Stimulated activated CD4-positive, alpha-beta T cell treated with anti-CD3 and anti-CD28 coated beads, Interleukin-4, amount 100 ng/mL, for 4 hours (primary cell): ENCODE data around the gene SLC16A8.
A peak's percentile ranks its signal among the peaks of the same experiment; 100 is the strongest.

Experiments used
- DNase-seq, 2 experiments: peaks; one replicate each; pipeline ENCODE4 v3.0.0-alpha.2; 2020

Gene SLC16A8

DNA sequence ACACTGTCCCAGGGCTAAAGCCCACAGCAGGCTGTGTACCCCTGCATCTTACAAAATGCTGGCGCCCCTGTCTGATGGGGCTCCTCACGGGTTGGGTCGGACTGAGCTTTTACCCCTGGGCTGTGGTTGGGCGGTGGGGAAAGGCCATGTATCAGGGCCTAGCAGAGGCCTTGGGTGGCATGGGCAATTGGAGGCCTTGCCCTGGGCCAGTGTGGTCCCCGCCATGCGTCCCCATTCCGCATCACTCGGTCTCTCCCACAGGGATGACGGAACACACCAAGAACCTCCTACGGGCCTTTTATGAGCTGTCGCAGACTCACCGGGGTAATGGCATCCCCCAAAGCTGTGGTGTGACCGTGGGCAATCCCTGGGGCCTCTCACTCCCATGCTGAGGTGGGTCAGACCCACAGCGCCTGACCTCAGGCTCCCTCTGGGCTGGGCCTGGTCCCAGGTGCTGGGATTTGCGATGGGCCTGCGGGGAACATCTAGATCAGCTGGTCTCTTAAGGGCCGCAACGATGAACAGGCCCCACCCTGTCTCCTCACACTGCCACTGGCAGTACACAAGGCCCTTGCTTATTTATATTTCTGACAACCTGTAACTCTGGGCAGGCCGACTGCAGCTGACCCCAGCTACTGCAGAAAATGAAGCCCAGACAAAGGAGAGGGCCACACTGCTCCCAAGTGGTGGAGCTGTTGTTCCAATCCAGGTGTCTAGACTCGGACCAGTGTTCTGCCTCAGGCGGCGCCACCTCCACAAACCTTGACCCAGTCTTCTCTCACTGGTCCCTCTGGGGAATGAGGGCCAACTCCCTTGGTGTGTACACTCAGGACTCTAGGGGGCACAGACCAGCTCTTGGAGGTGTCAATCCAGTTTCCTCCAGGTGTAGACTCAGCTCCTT, 12.3 kb downstream of the SLC16A8 start:
- no peak for DNase-seq

DNA sequence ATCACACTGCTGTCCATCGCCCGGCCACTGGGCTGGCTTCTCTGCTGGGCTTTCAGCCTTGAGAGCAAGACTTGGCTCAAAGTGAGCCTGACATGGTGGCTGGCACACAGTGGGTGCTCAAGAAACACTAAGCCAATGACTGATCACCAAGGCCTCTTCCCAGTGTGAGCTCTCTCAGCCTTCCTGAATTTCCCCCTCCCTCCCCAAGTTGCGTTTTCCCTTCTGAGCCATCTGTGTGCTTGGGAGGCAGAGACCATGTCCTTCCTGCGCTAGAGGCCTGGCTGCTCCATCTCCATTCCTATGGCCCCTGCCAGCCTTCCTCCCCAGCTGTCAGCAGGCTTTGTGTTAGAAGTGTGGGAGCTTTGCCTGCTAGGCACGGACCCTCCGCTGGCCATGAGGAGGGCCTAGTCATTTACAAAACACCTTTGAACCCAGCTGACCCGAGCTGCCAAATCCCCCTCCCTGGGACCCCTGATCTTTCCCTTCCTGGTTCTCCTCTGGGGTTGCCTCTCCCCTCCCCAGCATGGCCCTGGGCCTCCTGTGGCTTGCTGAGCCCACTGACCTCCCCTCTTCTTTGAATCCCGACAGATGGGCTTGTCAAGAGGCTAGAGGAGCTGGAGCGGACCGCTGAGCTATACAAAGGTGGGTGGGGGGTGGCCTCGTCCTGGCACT, 13.6 kb downstream of the SLC16A8 start:
- DNase-seq = no peak

DNA sequence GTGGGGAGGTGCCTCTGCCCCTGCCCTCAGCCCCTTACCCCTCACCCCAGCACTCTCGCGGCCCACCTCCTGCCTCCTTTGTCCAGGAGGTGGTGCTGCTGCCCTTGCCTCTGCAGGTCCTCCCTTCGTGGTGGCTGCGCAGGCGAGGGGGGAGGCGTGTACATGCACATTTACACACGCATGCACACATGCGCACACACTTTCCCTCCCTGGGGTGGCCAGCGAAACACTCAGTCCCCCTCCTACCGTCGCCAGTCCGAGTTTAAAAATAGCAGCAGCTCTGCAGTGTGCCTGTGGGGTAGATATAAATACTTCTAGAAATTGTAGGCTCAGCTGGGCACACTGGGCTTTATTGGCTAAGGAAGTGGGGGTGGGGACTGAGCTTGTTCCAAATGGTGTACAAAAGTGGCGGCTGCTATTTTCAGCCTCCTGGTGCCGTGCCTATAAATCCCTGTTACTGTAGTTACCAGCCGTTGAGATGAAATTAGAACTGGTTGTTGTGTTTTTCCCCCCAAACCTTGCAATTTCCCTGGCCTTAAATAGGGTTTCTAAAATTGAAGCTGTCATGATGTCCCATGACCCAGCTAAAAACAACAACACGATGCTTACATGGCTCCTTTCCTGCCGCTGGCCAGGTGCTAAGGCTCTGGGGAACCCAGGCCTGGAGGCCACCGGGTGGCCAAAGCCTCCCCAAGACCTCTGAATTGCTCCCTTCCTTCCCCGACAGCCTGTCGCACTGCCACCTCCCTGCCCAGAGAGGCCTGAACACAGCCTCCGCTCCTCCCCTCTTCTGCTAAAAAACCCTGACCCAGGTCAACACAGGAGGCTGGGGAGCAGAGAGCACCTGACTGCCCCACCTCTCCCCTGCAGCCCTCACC, 14.4 kb downstream of the SLC16A8 start:
- DNase-seq = no peak

DNA sequence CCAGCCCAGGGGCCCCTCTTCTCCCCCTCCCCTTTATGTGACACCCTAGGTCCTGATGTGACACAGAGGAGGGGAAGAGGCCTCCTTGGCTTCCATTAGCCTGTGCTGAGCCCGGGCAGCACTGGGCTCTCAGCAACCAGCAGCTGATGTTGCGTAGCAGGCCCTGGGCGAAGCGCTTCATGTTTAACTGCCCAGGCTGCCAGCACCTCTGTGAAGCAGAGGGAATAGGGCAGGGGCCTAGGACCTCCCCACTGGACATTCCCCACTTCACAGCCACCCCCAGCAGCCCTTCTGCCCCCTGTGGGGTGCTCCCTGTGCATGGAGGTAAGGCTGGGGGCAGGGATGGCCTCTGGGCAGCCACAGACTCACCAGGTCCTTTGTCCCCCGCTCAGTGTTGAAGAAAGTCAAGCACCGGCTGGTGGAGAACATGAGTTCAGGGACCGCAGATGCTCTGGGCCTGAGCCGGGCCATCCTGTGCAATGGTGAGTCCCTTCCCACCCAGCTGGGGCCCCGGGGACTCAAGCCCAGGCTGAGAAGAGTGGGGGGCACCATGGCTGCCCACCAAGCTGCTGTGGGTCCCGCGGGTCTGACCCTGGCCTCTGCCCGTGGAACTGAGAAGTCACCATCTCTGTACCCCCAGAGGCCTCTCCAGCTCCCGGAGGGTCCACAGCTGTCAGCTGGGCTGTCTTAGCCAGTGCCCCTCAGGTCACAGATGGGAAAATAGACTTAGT, 15.2 kb downstream of the SLC16A8 start:
- no peak for DNase-seq

DNA sequence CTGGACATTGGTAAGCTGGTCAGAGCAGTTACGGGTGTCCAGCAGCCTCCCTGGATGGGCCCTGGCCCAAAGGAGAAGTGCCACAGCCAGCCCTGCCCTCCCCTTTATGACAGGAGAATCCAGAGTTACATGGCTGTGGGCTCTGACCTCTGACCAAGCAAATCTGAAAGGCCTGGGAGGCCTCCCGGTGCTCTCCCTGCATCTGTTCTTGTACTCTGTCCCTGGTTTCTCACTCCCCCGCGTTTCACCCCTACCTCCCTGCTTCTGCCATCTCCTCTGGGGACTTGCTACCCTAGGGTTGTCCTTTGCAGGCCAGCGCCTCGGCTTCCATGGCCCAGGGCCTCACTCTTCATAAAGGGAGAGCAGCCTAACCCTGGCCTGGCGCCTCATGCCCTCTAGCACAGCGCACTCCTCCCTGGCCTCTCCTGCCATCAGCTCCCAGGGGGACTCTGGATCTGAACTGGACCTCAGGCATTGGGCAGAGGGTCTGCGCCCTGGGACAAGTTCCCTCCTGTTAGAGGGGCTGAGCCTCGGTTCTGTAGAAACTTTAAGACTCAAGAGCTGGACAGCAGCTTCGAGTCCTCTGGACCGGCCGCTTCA, 16.1 kb downstream of the SLC16A8 start:
- no peak for DNase-seq

DNA sequence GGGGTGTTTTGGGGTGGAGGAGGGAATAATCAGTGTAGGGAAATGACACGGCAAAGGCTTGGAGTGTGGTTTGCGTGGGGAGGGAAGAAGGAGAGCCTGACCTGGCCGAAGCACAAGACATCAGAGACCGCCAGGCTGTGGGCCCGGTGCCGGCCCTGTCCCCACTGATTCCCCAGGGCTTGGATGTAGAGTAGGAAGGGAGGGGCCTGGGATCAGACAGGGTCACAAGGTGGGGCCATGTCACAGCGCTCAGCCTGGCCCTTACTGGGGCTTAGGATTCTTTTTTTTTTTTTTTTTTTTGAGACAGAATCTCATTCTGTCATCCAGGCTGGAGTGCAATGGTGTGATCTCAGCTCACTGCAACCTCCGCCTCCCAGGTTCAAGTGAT, 17.0 kb downstream of the SLC16A8 start:
- DNase-seq = no peak

DNA sequence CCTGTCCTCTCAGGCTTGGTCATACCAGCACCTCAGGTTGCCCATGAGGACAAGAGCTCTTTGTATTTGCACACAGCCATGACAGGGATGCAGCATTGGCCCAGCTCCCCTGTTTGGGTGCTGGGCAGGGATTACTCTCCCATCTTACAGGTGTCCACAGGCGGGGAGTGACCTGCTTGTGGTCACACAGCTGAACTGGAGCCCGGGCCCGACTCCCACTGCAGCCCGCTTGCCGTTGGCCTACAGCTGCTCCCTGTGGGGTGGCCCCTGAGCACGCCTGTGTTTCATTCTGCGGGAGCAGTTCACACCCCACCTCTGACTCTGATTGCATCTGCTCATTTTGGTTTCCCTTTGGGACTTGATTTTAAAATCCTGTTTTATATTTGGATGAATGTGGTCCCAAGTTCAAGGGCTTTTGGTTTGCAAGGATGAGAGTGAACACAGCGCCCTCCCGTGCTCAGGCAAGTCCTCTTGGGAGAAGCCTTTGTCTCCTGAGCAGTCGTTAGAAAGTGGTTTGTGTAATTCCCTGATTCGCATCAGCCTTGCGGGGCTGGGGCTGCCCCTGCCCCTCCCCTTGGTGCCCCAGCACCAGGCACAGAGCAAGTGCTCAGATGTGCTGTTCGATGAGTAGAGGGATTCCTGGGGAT, 17.5 kb downstream of the SLC16A8 start:
- no peak for DNase-seq

DNA sequence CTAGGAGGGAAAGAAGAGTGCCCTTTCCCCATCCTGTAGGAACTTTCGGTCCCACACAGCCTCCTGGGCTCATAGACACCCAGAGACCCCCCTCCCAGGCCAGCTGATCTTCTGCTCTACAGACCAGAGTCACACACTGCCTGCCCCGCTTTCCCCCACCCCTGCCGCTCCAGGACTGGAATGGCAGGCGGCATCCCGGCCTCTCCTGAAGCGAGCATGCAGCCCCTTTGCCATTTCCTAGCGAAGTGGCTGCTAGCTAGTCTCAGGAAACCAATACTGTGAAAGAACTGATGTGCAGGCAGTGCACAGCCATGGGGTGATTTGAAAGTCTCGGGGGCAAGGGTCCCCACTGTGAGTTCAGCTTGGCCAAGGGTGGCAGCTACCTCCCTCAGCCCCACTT, 18.4 kb downstream of the SLC16A8 start:
- no peak for DNase-seq

DNA sequence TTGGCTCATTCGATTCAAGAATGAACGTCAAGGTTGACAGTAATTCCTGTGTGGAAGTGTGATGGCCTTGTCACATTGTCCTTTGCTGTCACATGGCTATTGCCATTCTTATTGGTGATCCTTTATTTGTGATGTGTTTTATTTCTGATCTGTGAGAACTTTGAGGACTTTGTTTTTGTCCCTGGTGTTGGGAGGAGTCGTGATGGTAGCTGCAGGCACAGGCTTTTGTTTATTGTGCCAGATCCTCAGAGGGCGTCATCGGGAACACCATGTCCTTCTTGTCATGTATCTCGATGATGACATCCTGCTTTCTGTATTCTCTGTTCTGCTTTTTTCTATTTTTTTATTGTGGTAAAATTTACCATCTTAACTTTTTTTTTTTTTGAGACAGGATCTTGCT, 21.2 kb downstream of the SLC16A8 start:
- DNase-seq = no peak

DNA sequence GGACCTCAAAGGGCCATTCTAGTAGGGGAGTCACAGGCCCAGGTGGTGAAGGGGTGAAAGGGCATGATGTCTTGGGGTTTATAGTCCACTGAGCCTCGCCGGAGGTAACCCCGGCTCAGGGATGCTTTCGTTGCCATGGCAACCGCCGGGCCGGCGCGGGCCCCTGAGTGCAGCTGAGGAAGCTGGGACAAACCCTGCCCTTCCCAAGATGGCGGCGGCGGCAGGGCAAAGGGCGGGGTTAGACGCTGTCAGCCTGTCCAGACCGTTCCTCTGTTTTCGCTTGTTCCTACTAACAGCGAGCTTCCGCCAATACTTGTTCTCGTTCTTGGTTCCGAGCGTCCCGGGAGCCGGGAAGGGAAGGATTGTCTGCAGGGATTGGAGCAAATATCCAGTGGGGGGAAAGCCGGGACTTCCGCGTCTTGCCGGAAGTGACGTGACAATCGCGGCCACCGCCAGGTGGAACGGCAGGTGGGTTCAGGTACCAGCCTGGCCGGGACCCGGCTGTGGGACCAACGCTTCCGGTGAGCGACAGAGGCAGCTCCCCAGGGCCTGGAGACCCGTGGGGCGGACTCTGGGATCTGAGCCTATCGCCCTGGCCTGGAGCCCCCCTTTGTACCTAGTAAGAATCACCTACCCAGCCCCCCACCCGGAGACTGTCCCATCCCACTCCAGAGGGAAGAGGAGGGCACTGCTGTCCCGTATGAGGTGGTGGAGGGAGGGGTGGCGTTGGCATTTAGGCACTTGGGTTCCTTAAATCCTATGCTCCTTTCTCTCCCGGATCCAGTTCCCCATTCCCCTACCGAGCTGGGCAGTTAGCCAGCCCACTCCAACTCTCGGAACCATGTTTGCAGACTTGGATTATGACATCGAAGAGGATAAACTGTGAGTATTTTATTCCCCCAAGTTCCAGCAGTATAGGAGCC, 26.8 kb downstream of the SLC16A8 start, which contains the start of gene PICK1:
Gene PICK1, plus strand, starts transcription at position 436 of the 923 bp plus-strand sequence. Its CDS starts 406 bp downstream, at position 842.
- peak; percentile 75 to 77 for DNase-seq

DNA sequence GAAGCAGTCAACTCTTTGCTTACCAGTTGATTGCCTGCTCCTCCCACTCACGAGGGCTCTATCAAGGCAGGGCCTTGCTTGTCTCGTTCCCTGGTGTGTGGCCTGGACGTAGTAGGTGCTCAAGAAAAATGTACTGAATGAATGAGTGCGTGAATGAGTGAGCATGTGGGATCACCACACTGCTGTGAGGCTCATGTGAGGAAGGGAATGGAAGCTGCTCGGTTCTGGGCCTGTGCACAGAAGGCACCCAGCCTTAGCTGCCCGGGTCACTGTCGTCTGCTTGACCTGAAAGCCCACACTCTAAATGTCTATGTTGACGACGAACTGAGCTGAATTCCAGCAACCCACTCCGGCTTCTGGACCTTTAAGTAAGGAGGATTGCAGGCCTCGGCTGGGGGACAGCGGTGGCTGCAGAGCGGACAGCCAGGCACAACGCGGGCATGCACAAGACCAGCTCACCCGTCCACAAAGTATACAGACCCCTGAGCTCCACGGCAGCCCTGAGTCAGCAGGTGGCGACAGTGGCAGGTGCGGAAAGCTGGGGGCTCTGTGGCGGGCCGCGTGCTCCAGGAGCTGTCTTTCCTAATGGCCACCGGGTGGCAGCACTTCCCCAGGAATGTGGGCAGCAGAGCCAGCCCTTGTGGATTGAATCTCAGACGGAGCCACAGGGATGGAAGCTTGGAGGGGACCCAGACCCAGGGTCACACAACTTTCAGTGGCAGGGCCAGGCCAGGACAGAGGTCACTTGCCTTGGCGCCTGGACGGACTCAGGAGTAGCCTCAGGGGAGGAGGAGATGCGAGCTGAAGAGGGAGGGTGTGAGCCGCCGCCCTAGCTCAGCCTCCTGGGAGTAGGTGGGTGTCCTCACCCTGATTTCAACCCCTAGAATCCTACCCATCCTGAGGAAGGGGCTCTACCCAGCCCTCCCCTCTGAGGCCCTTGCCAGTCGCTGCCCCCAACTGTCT, 31.8 kb downstream of the SLC16A8 start:
- DNase-seq = peak; percentile 69 to 70

DNA sequence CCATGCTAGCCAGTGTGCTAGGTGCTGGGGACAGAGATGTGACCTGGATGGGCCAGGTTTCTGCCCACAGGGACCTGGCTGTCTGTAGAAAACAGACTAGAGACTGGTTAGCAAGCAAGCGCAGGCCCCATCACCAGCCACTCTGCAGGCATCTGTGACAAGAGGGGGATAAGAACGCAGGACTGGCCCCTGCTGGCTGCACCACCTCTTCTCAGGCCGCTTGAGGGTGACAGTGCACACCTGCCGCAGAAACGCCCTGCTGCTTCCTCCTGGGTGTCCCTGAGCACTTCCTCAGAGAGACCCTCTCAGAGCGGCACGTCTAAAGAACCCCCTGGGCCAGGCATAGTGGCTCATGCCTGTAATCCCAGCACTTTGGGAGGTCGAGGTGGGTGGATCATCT, 32.7 kb downstream of the SLC16A8 start:
- DNase-seq = no peak

DNA sequence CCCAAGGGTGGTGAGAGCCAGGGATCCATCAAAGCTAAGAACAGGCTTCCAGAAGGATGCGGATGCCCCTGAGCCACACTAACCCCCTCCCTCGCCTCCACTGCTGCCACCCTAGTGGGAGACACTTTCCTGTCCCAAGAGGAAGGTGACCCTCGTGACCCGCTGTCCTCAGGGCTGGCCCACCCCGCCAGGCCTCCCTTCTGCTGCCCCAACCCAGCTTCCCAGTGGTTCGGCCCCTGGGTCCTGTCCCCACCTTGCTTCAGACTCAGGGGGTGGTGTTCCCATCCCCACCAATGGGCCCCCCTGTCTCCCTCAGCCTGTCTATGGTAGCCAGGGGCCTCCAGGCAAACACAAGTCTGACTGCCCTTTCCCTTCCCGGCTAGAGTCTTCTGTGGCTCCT, 33.3 kb downstream of the SLC16A8 start:
- no peak for DNase-seq

DNA sequence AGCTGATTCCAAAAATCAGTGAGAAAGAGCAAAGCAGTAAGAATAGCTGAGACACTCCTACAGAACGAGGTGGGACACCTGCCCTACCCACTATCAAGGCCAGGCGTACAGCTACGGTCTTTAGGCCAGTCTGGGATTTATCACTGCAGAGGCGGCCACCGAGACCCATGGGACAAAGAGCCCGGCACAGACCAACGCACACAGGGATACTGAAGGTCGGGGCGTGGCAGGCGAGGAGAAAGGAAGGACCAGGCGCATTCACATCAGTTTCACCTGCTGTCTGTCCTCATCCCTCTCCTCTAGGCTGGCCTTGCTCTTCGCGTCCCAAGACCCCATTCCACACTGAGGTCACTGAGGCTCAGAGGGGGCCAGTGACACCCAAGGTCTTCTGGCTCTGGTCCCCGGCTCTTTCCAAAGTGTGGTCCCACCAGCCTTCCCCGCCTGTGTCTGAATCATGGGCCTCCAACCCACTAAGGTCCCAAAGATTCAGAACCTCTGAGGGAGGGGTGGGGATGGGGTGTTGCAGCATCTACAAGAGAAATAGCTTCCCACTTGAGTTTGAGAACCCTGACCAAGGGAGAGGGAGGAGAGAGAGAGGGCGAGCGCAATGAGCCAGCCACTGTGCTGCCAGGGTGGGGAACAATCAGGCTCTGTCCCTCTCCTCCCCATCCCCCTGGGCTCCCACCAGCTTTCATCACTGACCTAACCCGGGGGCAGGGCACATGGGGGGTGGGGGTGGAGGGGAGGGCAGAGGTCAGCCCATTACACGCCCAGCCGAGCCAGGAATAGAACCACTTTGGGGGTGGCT, 34.0 kb downstream of the SLC16A8 start:
- DNase-seq = no peak

DNA sequence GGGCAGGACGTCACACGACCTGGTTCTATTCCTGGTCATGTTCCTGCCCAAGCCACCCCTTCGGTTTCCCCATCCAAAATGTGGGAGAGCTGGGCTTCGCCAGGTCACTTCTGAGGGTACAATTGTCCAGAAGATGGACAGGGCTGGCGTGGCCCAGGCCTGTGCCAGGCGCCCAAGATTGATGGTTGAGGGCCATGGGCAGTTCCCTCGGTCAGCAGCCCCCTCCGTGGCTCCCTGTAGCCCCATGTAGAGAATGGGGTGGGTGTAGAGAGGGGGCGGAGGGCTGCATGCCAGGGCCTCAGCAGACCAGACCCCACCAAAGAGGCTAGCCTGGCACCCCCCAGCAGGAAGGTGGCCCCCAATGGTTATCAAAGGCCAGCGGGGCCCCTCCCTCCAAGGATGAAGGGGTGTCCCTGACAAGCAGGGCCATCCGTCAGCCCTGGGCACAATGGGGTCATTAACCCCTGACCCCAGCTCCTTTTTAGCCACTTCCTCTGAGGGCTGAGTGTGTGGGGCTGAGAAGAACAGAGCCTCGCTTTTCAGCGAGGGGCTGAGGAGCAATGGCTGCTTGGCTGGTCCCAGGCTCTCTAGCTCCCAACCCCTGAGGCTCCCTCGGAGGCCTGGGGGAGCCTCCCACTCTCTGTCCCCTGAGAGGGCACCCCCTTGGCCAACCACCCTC, 37.8 kb downstream of the SLC16A8 start:
- no peak for DNase-seq

DNA sequence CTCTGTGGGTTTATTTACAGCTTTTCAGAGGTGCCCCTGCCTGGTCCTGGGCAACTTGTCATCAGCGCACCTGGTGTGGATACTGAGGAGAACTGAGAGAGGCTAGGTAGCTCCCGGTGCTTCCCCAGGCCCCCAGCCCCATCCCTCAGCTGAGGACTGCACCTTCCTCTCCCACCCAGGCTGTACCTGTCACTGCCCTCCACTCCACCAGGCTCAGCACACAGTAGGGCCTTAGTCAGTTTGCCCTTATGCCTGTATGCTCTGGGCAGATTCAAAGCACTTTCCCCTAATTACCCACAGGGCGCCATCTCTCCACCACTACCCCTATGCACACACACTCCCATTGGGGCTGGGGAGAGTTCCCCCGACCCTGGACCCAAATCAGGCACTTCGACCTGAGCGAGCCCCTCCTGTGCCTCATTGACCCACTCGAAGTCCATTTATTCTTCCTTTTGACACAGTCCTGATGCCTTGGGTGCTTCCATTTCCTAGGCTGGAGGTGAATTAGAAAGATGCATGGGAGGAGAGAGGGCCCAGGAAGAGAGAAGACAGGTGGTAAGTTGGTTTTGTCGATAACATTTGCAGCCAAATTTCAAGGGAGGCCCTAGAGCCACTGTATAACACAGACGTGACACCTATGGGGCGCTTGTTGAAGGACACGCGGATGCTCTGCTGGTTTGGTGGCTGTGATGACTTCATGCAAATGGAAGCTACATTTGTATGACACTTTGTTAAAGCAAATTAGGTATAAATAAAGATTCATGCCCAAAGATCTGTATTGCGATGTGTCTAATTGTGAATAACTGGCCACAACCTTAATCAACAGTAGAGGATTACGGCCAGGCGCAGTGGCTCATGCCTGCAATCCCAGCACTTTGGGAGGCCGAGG, 40.6 kb downstream of the SLC16A8 start:
- no peak for DNase-seq

DNA sequence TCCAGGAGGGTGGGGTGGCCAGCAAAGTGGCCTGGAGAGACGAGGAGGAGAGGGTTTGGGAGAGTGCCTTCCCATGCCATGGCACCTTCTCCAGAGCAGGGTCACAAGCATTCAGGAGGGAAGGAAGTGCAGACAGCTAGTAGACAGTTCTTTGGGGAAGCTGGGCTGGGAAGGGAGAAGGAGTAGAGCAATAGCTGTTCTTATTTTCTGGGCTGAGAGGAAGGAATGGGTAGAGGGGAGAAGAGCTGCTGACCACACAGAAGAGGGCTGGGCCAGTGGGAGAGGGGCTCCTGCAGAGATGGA, 41.5 kb downstream of the SLC16A8 start:
- DNase-seq = no peak
